DOHH2 (cell line): ENCODE data around the gene IMMP1L.

Experiments
- H3F3A ChIP-seq: fragments of 200-600 bp; sonication (generic), shearing (Covaris generic); 2 replicates; pipeline ENCODE4 v1.6.0; 2016; ENCODE audit warnings: antibody characterized with exemption, mild to moderate bottlenecking; ENCODE audit not compliant: control insufficient read depth, insufficient read depth
- H3K27ac ChIP-seq: fragments of 200-600 bp; sonication (generic); 2 replicates; pipeline ENCODE4 v1.5.1; 2014; ENCODE audit warnings: low read depth, mild to moderate bottlenecking, low read length, moderate library complexity
- H3K27me3 ChIP-seq: fragments of 200-600 bp; sonication (generic); 2 replicates; pipeline ENCODE4 v1.6.1; 2014; ENCODE audit warnings: mild to moderate bottlenecking, low read length, mixed read lengths; ENCODE audit not compliant: control insufficient read depth
- H3K36me3 ChIP-seq: fragments of 200-600 bp; sonication (generic); 2 replicates; pipeline ENCODE4 v1.6.1; 2014; ENCODE audit warnings: mild to moderate bottlenecking, low read length, moderate library complexity, mixed read lengths; ENCODE audit not compliant: control insufficient read depth
- H3K4me1 ChIP-seq: fragments of 200-600 bp; sonication (generic); 2 replicates; pipeline ENCODE4 v1.6.1; 2014; ENCODE audit warnings: mild to moderate bottlenecking, low read length, mixed read lengths; ENCODE audit not compliant: control insufficient read depth
- H3K4me2 ChIP-seq: fragments of 200-600 bp; sonication (generic); 2 replicates; pipeline ENCODE4 v1.6.0; 2014; ENCODE audit warnings: mild to moderate bottlenecking, low read length, moderate library complexity
- H3K4me3 ChIP-seq: fragments of 200-600 bp; sonication (generic); 2 replicates; pipeline ENCODE4 v1.5.1; 2014; ENCODE audit warnings: mild to moderate bottlenecking, low read length, mixed read lengths
- H3K79me2 ChIP-seq: fragments of 200-600 bp; sonication (generic); 2 replicates; pipeline ENCODE4 v1.6.1; 2014; ENCODE audit warnings: mild to moderate bottlenecking, low read length, mixed read lengths; ENCODE audit not compliant: control insufficient read depth
- H3K9me2 ChIP-seq: fragments of 200-600 bp; sonication (generic); replicated peaks from 2 replicates; pipeline ENCODE4 v1.6.1; 2014; ENCODE audit warnings: mild to moderate bottlenecking, low read length, mixed read lengths; ENCODE audit not compliant: control insufficient read depth
- H3K9me3 ChIP-seq: fragments of 200-600 bp; sonication (generic); 2 replicates; pipeline ENCODE4 v1.6.1; 2014; ENCODE audit warnings: antibody characterized with exemption, low read length, mixed read lengths; ENCODE audit not compliant: control insufficient read depth, insufficient read depth
- H4K20me1 ChIP-seq: fragments of 200-600 bp; sonication (generic); 2 replicates; pipeline ENCODE4 v1.6.0; 2014; ENCODE audit warnings: low read depth, mild to moderate bottlenecking, antibody characterized with exemption, low read length, moderate library complexity; ENCODE audit not compliant: control insufficient read depth, insufficient read depth
- CTCF ChIP-seq: fragments of 200-600 bp; sonication (generic); IDR thresholded peaks from one replicate; pipeline ENCODE4 v1.5.1; 2014; ENCODE audit warnings: antibody characterized with exemption, mild to moderate bottlenecking, low read depth, low read length; ENCODE audit not compliant: poor library complexity, severe bottlenecking
- EZH2phosphoT487 ChIP-seq: fragments of 200-600 bp; sonication (generic); IDR thresholded peaks from 2 replicates; pipeline ENCODE4 v1.6.1; 2017; ENCODE audit warnings: borderline replicate concordance, mild to moderate bottlenecking, antibody characterized with exemption, low read length, moderate library complexity, mixed read lengths

Gene IMMP1L

GRCh38 chr11:31484497-31484896, 24.9 kb downstream of the IMMP1L start:
- Histone ChIP-seq H3K9me2 (no peaks in the 10 kb centered on the region), H3K79me2 (peaks cover 52% of the 10 kb centered on the region), H3K4me2 (no peak overlapping the region), H3K27me3 (no peaks in the 10 kb centered on the region), H3K36me3 (0 out of 2 replicates have a peak, but pooled peaks cover 2% of the 10 kb centered on the region), H4K20me1 (peaks cover 13% of the 10 kb centered on the region; the same call in 1 of the 2 replicates), H3K4me3 (no peak overlapping the region), H3K4me1 (no peaks in the 10 kb centered on the region), H3F3A (no peaks in the 10 kb centered on the region), H3K27ac (no peak overlapping the region), H3K9me3 (no peaks in the 10 kb centered on the region)
- TF ChIP-seq CTCF: no peak
- no peak for TF ChIP-seq EZH2phosphoT487

- Histone ChIP-seq H3K9me2 (no peaks in the 10 kb centered on the region), H3K4me1 (no peaks in the 10 kb centered on the region), H3K4me2 (no peak overlapping the region), H4K20me1 (no peaks in the 10 kb centered on the region), H3K36me3 (0 out of 2 replicates have a peak, but pooled peaks cover 2% of the 10 kb centered on the region), H3F3A (no peaks in the 10 kb centered on the region), H3K79me2 (peaks cover 46% of the 10 kb centered on the region), H3K9me3 (no peaks in the 10 kb centered on the region), H3K27ac (no peak overlapping the region), H3K27me3 (no peaks in the 10 kb centered on the region), H3K4me3 (no peak overlapping the region)
- TF ChIP-seq EZH2phosphoT487: no peak
- TF ChIP-seq CTCF: no peak
Measured at GRCh38 chr11:31480930-31481329, 28.5 kb downstream of the IMMP1L start.

GRCh38 chr11:31479066-31479465, 30.4 kb downstream of the IMMP1L start:
- H4K20me1 ChIP-seq: no peaks in the 10 kb centered on the region
- no peak overlapping the region for H3K4me3 ChIP-seq
- H3K79me2 ChIP-seq: peaks cover 36% of the 10 kb centered on the region
- H3K4me1 ChIP-seq: no peaks in the 10 kb centered on the region
- no peaks in the 10 kb centered on the region for H3K27me3 ChIP-seq
- no peaks in the 10 kb centered on the region for H3K9me3 ChIP-seq
- no peaks in the 10 kb centered on the region for H3K9me2 ChIP-seq
- H3K4me2 ChIP-seq: no peak overlapping the region
- TF ChIP-seq EZH2phosphoT487 (no peak), CTCF (no peak)
- H3K27ac ChIP-seq: no peak overlapping the region
- H3F3A ChIP-seq: no peaks in the 10 kb centered on the region
- H3K36me3 ChIP-seq: 0 out of 2 replicates have a peak, but pooled peaks cover 2% of the 10 kb centered on the region
